GM23338 (cell line): ENCODE results near the gene DHDDS. TPM values are rescaled to one million over a fixed set of nuclear protein-coding genes. Genes with fewer than 3 reads are reported as not detected.

Source experiments
- ATAC-seq: fragments of 200-7000 bp; cut with Tn5 transposase; 3 replicates; pipeline ENCODE4 v1.9.1; 2020
- DNase-seq: peaks from one replicate; pipeline ENCODE4 v3.0.0-alpha.2; 2015; ENCODE audit warnings: low spot score
- H2AFZ ChIP-seq: fragments of 200-600 bp; sonication (generic); 2 replicates; pipeline ENCODE4 v1.8.0; 2016; ENCODE audit warnings: antibody characterized with exemption, mild to moderate bottlenecking, moderate library complexity
- H3F3A ChIP-seq: fragments of 200-600 bp; sonication (generic); replicated peaks from 2 replicates; pipeline ENCODE4 v1.8.0; 2017; ENCODE audit warnings: antibody characterized with exemption, mixed run types, low read depth
- H3K27ac ChIP-seq: fragments of 200-600 bp; sonication (generic); 2 replicates; pipeline ENCODE4 v1.6.1; 2016; ENCODE audit warnings: low read depth
- H3K27me3 ChIP-seq: fragments of 200-600 bp; sonication (generic); 2 replicates; pipeline ENCODE4 v1.8.0; 2016; ENCODE audit warnings: mild to moderate bottlenecking, mixed run types, moderate library complexity; ENCODE audit not compliant: insufficient read depth
- H3K36me3 ChIP-seq: fragments of 200-600 bp; sonication (generic); 2 replicates; pipeline ENCODE4 v1.8.0; 2016; ENCODE audit warnings: mild to moderate bottlenecking; ENCODE audit not compliant: insufficient read depth
- H3K4me1 ChIP-seq: fragments of 200-600 bp; sonication (generic); 2 replicates; pipeline ENCODE4 v1.8.0; 2016; ENCODE audit warnings: mild to moderate bottlenecking, moderate library complexity; ENCODE audit not compliant: insufficient read depth
- H3K4me2 ChIP-seq: fragments of 200-600 bp; sonication (generic); 2 replicates; pipeline ENCODE4 v1.7.1; 2017; ENCODE audit warnings: mixed run types
- H3K4me3 ChIP-seq: fragments of 200-600 bp; sonication (generic); 2 replicates; pipeline ENCODE4 v1.6.1; 2016; ENCODE audit warnings: mixed run types
- H3K79me2 ChIP-seq: fragments of 200-600 bp; sonication (generic); replicated peaks from 2 replicates; pipeline ENCODE4 v1.8.0; 2017; ENCODE audit warnings: mild to moderate bottlenecking; ENCODE audit not compliant: insufficient read depth
- H3K9me2 ChIP-seq: fragments of 200-600 bp; sonication (generic); 2 replicates; pipeline ENCODE4 v1.8.0; 2017; ENCODE audit not compliant: insufficient read depth
- H4K20me1 ChIP-seq: fragments of 200-600 bp; sonication (generic); replicated peaks from 2 replicates; pipeline ENCODE4 v1.8.0; 2017; ENCODE audit warnings: mild to moderate bottlenecking; ENCODE audit not compliant: insufficient read depth
- H3K27ac Mint-ChIP-seq: 2 replicates; pipeline ENCODE4 v1.8.0; 2020; ENCODE audit warnings: inconsistent platforms, mild to moderate bottlenecking, moderate library complexity, mixed read lengths
- H3K27me3 Mint-ChIP-seq: 3 replicates; pipeline ENCODE4 v1.8.0; 2022; ENCODE audit warnings: low read depth, mild to moderate bottlenecking, moderate library complexity, mixed read lengths, inconsistent platforms; ENCODE audit not compliant: insufficient read depth, poor library complexity
- H3K36me3 Mint-ChIP-seq: 3 replicates; pipeline ENCODE4 v1.8.0; 2021; ENCODE audit warnings: low read depth, mild to moderate bottlenecking, inconsistent platforms, moderate library complexity, mixed read lengths
- H3K4me1 Mint-ChIP-seq: 3 replicates; pipeline ENCODE4 v1.8.0; 2020; ENCODE audit warnings: mild to moderate bottlenecking, inconsistent platforms, mixed read lengths
- H3K4me3 Mint-ChIP-seq: 3 replicates; pipeline ENCODE4 v1.8.0; 2021; ENCODE audit warnings: moderate library complexity, mild to moderate bottlenecking, inconsistent platforms, mixed read lengths
- H3K9me3 Mint-ChIP-seq: 3 replicates; pipeline ENCODE4 v1.8.0; 2020; ENCODE audit warnings: moderate library complexity, mild to moderate bottlenecking, inconsistent platforms, mixed read lengths
- ETS1 ChIP-seq: IDR thresholded peaks from 2 replicates; pipeline ENCODE4 v1.6.1; 2016; ENCODE audit warnings: antibody characterized with exemption
- EZH2phosphoT487 ChIP-seq: fragments of 200-600 bp; sonication (generic); IDR thresholded peaks from one replicate; pipeline ENCODE4 v1.8.1; 2018; ENCODE audit warnings: antibody characterized with exemption; ENCODE audit not compliant: unreplicated experiment
- JUNB ChIP-seq: IDR thresholded peaks from one replicate; pipeline ENCODE4 v1.6.1; 2016; ENCODE audit warnings: antibody characterized with exemption; ENCODE audit not compliant: unreplicated experiment
- ZNF462 ChIP-seq: fragments of 250-450 bp; sonication (Bioruptor Pico); IDR thresholded peaks from 2 replicates; pipeline ENCODE4 v1.5.0; 2020; ENCODE audit warnings: mild to moderate bottlenecking, moderate library complexity
- polyA plus RNA-seq: library from polyadenylated mRNA; unstranded; fragments of >200 nt; fragmentation: Nextera tagmentation; extraction: Ambion mirVana; gene quantifications from 2 replicates; pipeline ENCODE4 v1.2.1, GENCODE V29; 2016
- total RNA-seq: library from RNA; depleted of rRNA; stranded (reverse); fragments of >200 nt; shearing (Covaris generic); gene quantifications from 2 replicates; pipeline ENCODE4 v1.2.3, GENCODE V29; 2014

The DHDDS gene
- total and polyA plus RNA-seq, 2 experiments from 2014 or later, result 32.6 to 49.5 TPM

GRCh38 chr1:26498894-26499293, 66.8 kb downstream of the DHDDS start:
- H3K4me3 Mint-ChIP-seq, result no peak overlapping the region; the same call in 2 of the 3 replicates

More at GRCh38 chr1:26498894-26499293, 66.8 kb downstream of the DHDDS start:
- DNase-seq (no peak), ATAC-seq (no peak)
- Mint-ChIP-seq H3K36me3 (no peaks in the 10 kb centered on the region), H3K27ac (no peak overlapping the region), H3K4me1 (peaks cover 3% of the 10 kb centered on the region; the same call in 1 of the 3 replicates), H3K27me3 (peaks cover 8% of the 10 kb centered on the region), H3K9me3 (no peaks in the 10 kb centered on the region)
- no peak overlapping the region for H3K4me2 ChIP-seq
- H3F3A ChIP-seq, result peaks cover 7% of the 10 kb centered on the region
- H3K27me3 ChIP-seq, result no peaks in the 10 kb centered on the region
- H4K20me1 ChIP-seq, result no peaks in the 10 kb centered on the region
- H2AFZ ChIP-seq, result no peak overlapping the region
- no peaks in the 10 kb centered on the region for H3K9me2 ChIP-seq
- H3K4me1 ChIP-seq, result no peaks in the 10 kb centered on the region; the same call in 1 of the 2 replicates
- no peak overlapping the region for H3K4me3 ChIP-seq
- no peak overlapping the region for H3K27ac ChIP-seq
- TF ChIP-seq JUNB, result no peak
- no peak for TF ChIP-seq EZH2phosphoT487
- TF ChIP-seq ZNF462 (CRISPR knock-in tag), result no peak
- TF ChIP-seq ETS1, result no peak
- H3K79me2 ChIP-seq, result no peaks in the 10 kb centered on the region
- H3K36me3 ChIP-seq, result no peaks in the 10 kb centered on the region
